ENCODE results near the gene NOL12. TPM values are rescaled to one million over a fixed set of nuclear protein-coding genes. Genes with fewer than 3 reads are reported as not detected.
A peak's percentile ranks its signal among the peaks of the same experiment; 100 is the strongest.

NOL12 gene
- total RNA-seq, 4 donors from 2014 or later = 16.3 to 29.1 (median 20.2) TPM

GRCh38 chr22:37741312-37741795 is 55.2 kb downstream of the NOL12 start:
- peaks cover 0 to 71% (median 30%) of the 10 kb centered on the region in 3 donors for H3K4me1 ChIP-seq
- 0 to 15% methylated on average over 1 to 5 of the region's 9 CpGs for WGBS, 2 donors (ENCODE audit: low coverage in 1 of 2)
- peak; percentile 75 for ATAC-seq
- H3K4me3 ChIP-seq = no peak overlapping the region
- no peaks in the 10 kb centered on the region for H3K9me3 ChIP-seq
- peak overlapping the region in 3 of 4 donors; percentile 70 to 96 (median 92) for H3K27ac ChIP-seq
- TF ChIP-seq POLR2A (IDR thresholded peaks at IDR 0.05) (no peak), POLR2AphosphoS5 (IDR thresholded peaks at IDR 0.05) (peak; percentile 99)
- H3K27me3 ChIP-seq = no peaks in the 10 kb centered on the region
- no peaks in the 10 kb centered on the region for H3K36me3 ChIP-seq

GRCh38 chr22:37742376-37743171 is 56.4 kb downstream of the NOL12 start:
- H3K27ac ChIP-seq = peak overlapping the region; percentile 3 to 96 (median 84)

More at GRCh38 chr22:37742376-37743171, 56.4 kb downstream of the NOL12 start:
- peaks cover 0 to 80% (median 37%) of the 10 kb centered on the region in 3 donors for H3K4me1 ChIP-seq
- H3K9me3 ChIP-seq = no peaks in the 10 kb centered on the region
- ATAC-seq = no peak
- 62 to 70% methylated on average over 4 to 7 of the region's 16 CpGs for WGBS, 2 donors (ENCODE audit: low coverage in 1 of 2)
- TF ChIP-seq POLR2A (IDR thresholded peaks at IDR 0.05) (no peak), POLR2AphosphoS5 (IDR thresholded peaks at IDR 0.05) (peak; percentile 17)
- H3K4me3 ChIP-seq = no peak overlapping the region
- H3K27me3 ChIP-seq = no peaks in the 10 kb centered on the region
- no peaks in the 10 kb centered on the region for H3K36me3 ChIP-seq

Small RNA genes within 50 kb of the gene (small RNA-seq; reads per million reads assigned to genes)
- gene RN7SL385P = 0 to 0.18 (median 0) reads per million in 4 donors

Other genes with a start within 250 kb of the NOL12 start
- gene MFNG, start 200.0 kb upstream of the NOL12 start, total RNA-seq = 10 to 100 TPM in 3 of 4 donors, 1 to 10 TPM in 1; 6.4 to 14.6 (median 12.1) TPM
- gene CARD10, start 166.9 kb upstream of the NOL12 start, total RNA-seq = 10 to 100 TPM in 2 of 4 donors, 1 to 10 TPM in 2; 4.0 to 14.0 (median 9.9) TPM
- gene CDC42EP1, start 125.9 kb upstream of the NOL12 start, total RNA-seq = 10 to 100 TPM; 19.0 to 37.7 (median 27.4) TPM
- not detected for gene LGALS2, start 106.3 kb upstream of the NOL12 start, total RNA-seq
- gene GGA1, start 77.5 kb upstream of the NOL12 start, total RNA-seq = 10 to 100 TPM; 37.8 to 46.5 (median 39.1) TPM
- 1 to 10 TPM; 2.9 to 4.9 (median 3.2) TPM for gene SH3BP1, start 46.7 kb upstream of the NOL12 start, total RNA-seq
- gene PDXP, start 27.6 kb upstream of the NOL12 start, total RNA-seq = 10 to 100 TPM in 3 of 4 donors, 1 to 10 TPM in 1; 9.2 to 19.3 (median 17.2) TPM
- 1,000 to 10,000 TPM in 3 of 4 donors, 100 to 1,000 TPM in 1; 747 to 1,092 (median 1,059) TPM for gene LGALS1, start 10.7 kb upstream of the NOL12 start, total RNA-seq
- 100 to 1,000 TPM; 128 to 234 (median 137) TPM for gene TRIOBP, start 10.7 kb downstream of the NOL12 start, total RNA-seq
- 10 to 100 TPM in 3 of 4 donors, 1 to 10 TPM in 1; 8.0 to 21.0 (median 15.7) TPM for gene GCAT, start 121.6 kb downstream of the NOL12 start, total RNA-seq
- not detected for gene GALR3, start 137.0 kb downstream of the NOL12 start, total RNA-seq
- gene ANKRD54, start 158.0 kb downstream of the NOL12 start, total RNA-seq = 10 to 100 TPM; 21.3 to 66.6 (median 40.9) TPM
- gene EIF3L, start 163.1 kb downstream of the NOL12 start, total RNA-seq = 100 to 1,000 TPM; 336 to 538 (median 412) TPM
- gene MICALL1, start 220.0 kb downstream of the NOL12 start, total RNA-seq = 100 to 1,000 TPM in 1 of 4 donors, 10 to 100 TPM in 3; 46.9 to 132 (median 48.1) TPM

Data from gastroesophageal sphincter (tissue), 4 donors.